MM.1S (cell line): ENCODE data around the gene WDFY4.

Source experiments
- DNase-seq: peaks from one replicate; pipeline ENCODE4 v3.0.0-alpha.2; 2015
- H2AFZ ChIP-seq: fragments of 300-600 bp; sonication (generic); 2 replicates; pipeline ENCODE4 v1.6.0; 2016; ENCODE audit warnings: antibody characterized with exemption, low read length
- H3F3A ChIP-seq: fragments of 300-600 bp; sonication (generic); 2 replicates; pipeline ENCODE4 v1.6.1; 2016; ENCODE audit warnings: mild to moderate bottlenecking, antibody characterized with exemption, low read length, moderate library complexity, mixed read lengths; ENCODE audit not compliant: insufficient read depth
- H3K27ac ChIP-seq: fragments of 300-600 bp; sonication (generic); 2 replicates; pipeline ENCODE4 v1.5.1; 2016; ENCODE audit warnings: mild to moderate bottlenecking, low read length
- H3K27me3 ChIP-seq: fragments of 300-600 bp; sonication (generic); replicated peaks from 2 replicates; pipeline ENCODE4 v1.6.0; 2016; ENCODE audit warnings: low read length; ENCODE audit not compliant: insufficient read depth
- H3K36me3 ChIP-seq: fragments of 300-600 bp; sonication (generic); replicated peaks from 2 replicates; pipeline ENCODE4 v1.6.1; 2016; ENCODE audit warnings: mild to moderate bottlenecking, low read length, mixed read lengths; ENCODE audit not compliant: insufficient read depth
- H3K4me1 ChIP-seq: fragments of 300-600 bp; sonication (generic); 2 replicates; pipeline ENCODE4 v1.6.1; 2016; ENCODE audit warnings: low read length, mixed read lengths
- H3K4me2 ChIP-seq: fragments of 300-600 bp; sonication (generic); 2 replicates; pipeline ENCODE4 v1.6.0; 2016; ENCODE audit warnings: low read depth, low read length
- H3K4me3 ChIP-seq: fragments of 300-600 bp; sonication (generic); 2 replicates; pipeline ENCODE4 v1.5.1; 2016; ENCODE audit warnings: low read length, mixed read lengths
- H3K79me2 ChIP-seq: fragments of 300-600 bp; sonication (generic); 2 replicates; pipeline ENCODE4 v1.6.1; 2016; ENCODE audit warnings: mixed run types, low read length, mixed read lengths
- H3K9ac ChIP-seq: fragments of 300-600 bp; sonication (generic); 2 replicates; pipeline ENCODE4 v1.6.1; 2016; ENCODE audit warnings: low read length, mixed read lengths
- H3K9me2 ChIP-seq: fragments of 300-600 bp; sonication (generic); replicated peaks from 2 replicates; pipeline ENCODE4 v1.6.1; 2016; ENCODE audit warnings: mild to moderate bottlenecking, low read length, mixed read lengths; ENCODE audit not compliant: insufficient read depth
- H3K9me3 ChIP-seq: fragments of 300-600 bp; sonication (generic); replicated peaks from 2 replicates; pipeline ENCODE4 v1.6.1; 2016; ENCODE audit warnings: mild to moderate bottlenecking, low read length, mixed read lengths; ENCODE audit not compliant: insufficient read depth
- H4K20me1 ChIP-seq: fragments of 300-600 bp; sonication (generic); 2 replicates; pipeline ENCODE4 v1.6.1; 2016; ENCODE audit warnings: mild to moderate bottlenecking, low read length, moderate library complexity, mixed read lengths; ENCODE audit not compliant: insufficient read depth
- CTCF ChIP-seq: fragments of 300-600 bp; sonication (generic); IDR thresholded peaks from 2 replicates; pipeline ENCODE4 v1.5.1; 2016; ENCODE audit warnings: antibody characterized with exemption, low read length, mixed read lengths
- EZH2 ChIP-seq: fragments of 300-600 bp; sonication (generic); optimal IDR thresholded peaks from 2 replicates; pipeline ENCODE3; 2017; ENCODE audit warnings: low read depth, mild to moderate bottlenecking, antibody characterized with exemption, low read length, mixed read lengths
- EZH2phosphoT487 ChIP-seq: fragments of 300-600 bp; sonication (generic); IDR thresholded peaks from 2 replicates; pipeline ENCODE4 v1.6.1; 2018; ENCODE audit warnings: antibody characterized with exemption, low read length

Gene WDFY4

GRCh38 chr10:48768144-48768766, 83.6 kb downstream of the WDFY4 start:
- Histone ChIP-seq H3F3A (no peaks in the 10 kb centered on the region), H3K27ac (no peak overlapping the region), H3K4me3 (no peak overlapping the region), H2AFZ (no peak overlapping the region), H3K36me3 (no peaks in the 10 kb centered on the region), H3K9ac (no peak overlapping the region), H3K9me3 (no peaks in the 10 kb centered on the region), H3K27me3 (no peaks in the 10 kb centered on the region), H4K20me1 (no peaks in the 10 kb centered on the region), H3K4me2 (no peak overlapping the region), H3K4me1 (no peaks in the 10 kb centered on the region), H3K9me2 (no peaks in the 10 kb centered on the region), H3K79me2 (no peaks in the 10 kb centered on the region)
- no peak for TF ChIP-seq EZH2phosphoT487
- TF ChIP-seq EZH2 = no peak
- TF ChIP-seq CTCF = no peak
- no peak for DNase-seq

GRCh38 chr10:48768926-48769325, 84.3 kb downstream of the WDFY4 start:
- no peak overlapping the region for H3K4me3 ChIP-seq
- H2AFZ ChIP-seq = no peak overlapping the region
- no peaks in the 10 kb centered on the region for H3K9me3 ChIP-seq
- no peaks in the 10 kb centered on the region for H3K79me2 ChIP-seq
- H3K4me2 ChIP-seq = no peak overlapping the region
- no peaks in the 10 kb centered on the region for H3K4me1 ChIP-seq
- H3K27me3 ChIP-seq = no peaks in the 10 kb centered on the region
- no peaks in the 10 kb centered on the region for H4K20me1 ChIP-seq
- H3K9ac ChIP-seq = no peak overlapping the region
- no peaks in the 10 kb centered on the region for H3K9me2 ChIP-seq
- no peak overlapping the region for H3K27ac ChIP-seq
- TF ChIP-seq EZH2 (no peak), EZH2phosphoT487 (no peak)
- DNase-seq = no peak
- H3K36me3 ChIP-seq = no peaks in the 10 kb centered on the region
- H3F3A ChIP-seq = no peaks in the 10 kb centered on the region

DNA sequence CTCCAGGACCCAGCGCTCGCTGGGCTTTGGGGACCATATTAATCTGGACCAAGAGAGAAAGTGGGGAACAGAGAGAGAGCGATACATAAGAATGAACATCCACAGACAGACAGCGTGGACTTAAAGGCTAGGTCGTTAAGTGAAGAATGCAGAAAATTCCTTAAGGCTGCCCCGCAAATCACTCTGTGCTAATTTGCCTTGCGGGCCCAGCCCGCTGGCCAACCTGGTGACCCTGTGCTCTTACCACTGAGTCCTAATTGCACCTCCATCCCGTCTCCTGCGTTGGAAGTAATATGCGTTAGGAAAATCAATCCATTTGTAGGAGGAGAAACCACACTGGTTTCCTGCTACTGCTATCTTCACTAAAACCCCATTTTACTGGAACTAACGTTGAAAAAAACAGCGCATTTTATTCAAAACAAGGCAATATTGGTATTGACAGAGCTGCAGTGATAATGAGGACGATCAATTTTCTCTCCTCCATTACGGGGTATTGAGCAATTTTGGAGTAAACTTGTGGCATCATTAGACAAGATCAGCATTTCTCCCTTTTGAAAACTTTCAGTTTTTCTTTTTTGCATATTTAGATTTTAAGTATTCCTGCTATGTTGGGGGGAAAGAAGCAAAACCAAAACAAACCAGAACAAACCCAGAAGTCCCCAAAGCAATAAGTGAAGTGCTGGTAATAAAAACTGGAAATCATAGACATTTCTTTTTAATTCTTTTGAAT, 85.2 kb downstream of the WDFY4 start:
- Histone ChIP-seq H4K20me1 (no peaks in the 10 kb centered on the region), H3K36me3 (no peaks in the 10 kb centered on the region), H3K79me2 (no peaks in the 10 kb centered on the region), H3K27ac (no peak overlapping the region), H3K9me2 (no peaks in the 10 kb centered on the region), H3K9me3 (no peaks in the 10 kb centered on the region), H3K27me3 (no peaks in the 10 kb centered on the region), H3K4me2 (no peak overlapping the region), H3K9ac (no peak overlapping the region), H3F3A (no peaks in the 10 kb centered on the region), H3K4me1 (no peaks in the 10 kb centered on the region), H3K4me3 (no peak overlapping the region), H2AFZ (no peak overlapping the region)
- TF ChIP-seq EZH2 (no peak), CTCF (no peak), EZH2phosphoT487 (no peak)
- DNase-seq = no peak

- DNase-seq = no peak
- Histone ChIP-seq H3K27me3 (no peaks in the 10 kb centered on the region), H3K4me3 (no peak overlapping the region), H3K4me1 (no peaks in the 10 kb centered on the region), H3K9me3 (no peaks in the 10 kb centered on the region), H3K4me2 (no peak overlapping the region), H3K9me2 (no peaks in the 10 kb centered on the region), H3K79me2 (no peaks in the 10 kb centered on the region), H4K20me1 (no peaks in the 10 kb centered on the region), H2AFZ (no peak overlapping the region), H3F3A (no peaks in the 10 kb centered on the region), H3K9ac (no peak overlapping the region), H3K36me3 (no peaks in the 10 kb centered on the region), H3K27ac (no peak overlapping the region)
- no peak for TF ChIP-seq CTCF
- no peak for TF ChIP-seq EZH2phosphoT487
- TF ChIP-seq EZH2 = no peak
Observed at GRCh38 chr10:48770561-48771089, 86.0 kb downstream of the WDFY4 start.
